ENCODE results near the gene MRPL48. TPM values are rescaled to one million over a fixed set of nuclear protein-coding genes. Genes with fewer than 3 reads are reported as not detected.

The MRPL48 gene
- total and polyA plus RNA-seq, 5 experiments from 2014 or later = 26.6 to 85.2 (median 73.9) TPM

GRCh38 chr11:73859671-73860070 lies 72.0 kb downstream of the MRPL48 start:
- ATAC-seq = no peak
- DNase-seq = no peak
- H3K4me1 Mint-ChIP-seq = peaks cover 0 to 2% (median 0%) of the 10 kb centered on the region in 4 donors
- no peaks in the 10 kb centered on the region for H3K9me3 Mint-ChIP-seq
- H3K27ac Mint-ChIP-seq = peak overlapping the region in 1 of 10 donors; percentile 60
- H3K4me3 Mint-ChIP-seq = no peak overlapping the region
- H3K27me3 Mint-ChIP-seq = no peaks in the 10 kb centered on the region
- H3K36me3 Mint-ChIP-seq = peaks cover 0 to 45% (median 19%) of the 10 kb centered on the region in 3 donors
- POLR2A ChIA-PET = no interaction called here

- POLR2A ChIA-PET = no interaction called here
- H3K9me3 Mint-ChIP-seq = no peaks in the 10 kb centered on the region
- no peak for ATAC-seq
- H3K4me3 Mint-ChIP-seq = no peak overlapping the region
- peaks cover 0 to 46% (median 19%) of the 10 kb centered on the region in 3 donors for H3K36me3 Mint-ChIP-seq
- peak overlapping the region in 2 of 10 donors; percentile 15 to 18 for H3K27ac Mint-ChIP-seq
- no peak for DNase-seq
- no peaks in the 10 kb centered on the region for H3K27me3 Mint-ChIP-seq
- peaks cover 0 to 2% (median 0%) of the 10 kb centered on the region in 4 donors for H3K4me1 Mint-ChIP-seq
Measured at GRCh38 chr11:73860202-73860601, 72.5 kb downstream of the MRPL48 start.

- ATAC-seq = no peak
- peaks cover 0 to 2% (median 0%) of the 10 kb centered on the region in 4 donors for H3K4me1 Mint-ChIP-seq
- POLR2A ChIA-PET = no interaction called here
- H3K36me3 Mint-ChIP-seq = peaks cover 0 to 54% (median 16%) of the 10 kb centered on the region in 3 donors
- H3K9me3 Mint-ChIP-seq = no peaks in the 10 kb centered on the region
- H3K4me3 Mint-ChIP-seq = no peak overlapping the region
- H3K27me3 Mint-ChIP-seq = no peaks in the 10 kb centered on the region
- DNase-seq = no peak
- H3K27ac Mint-ChIP-seq = peak overlapping the region in 2 of 10 donors; percentile 3 to 29
Measured at GRCh38 chr11:73862986-73863385, 75.3 kb downstream of the MRPL48 start.

- H3K4me3 Mint-ChIP-seq = no peak overlapping the region
- POLR2A ChIA-PET = interaction anchor here (1.0 kb wide), 1 partner anchor 78 kb away, joined by 3 read pairs; no protein-coding TSS in a partner anchor
Measured at GRCh38 chr11:73866095-73866579, 78.5 kb downstream of the MRPL48 start.

GRCh38 chr11:73866586-73866996 lies 78.9 kb downstream of the MRPL48 start:
- peaks cover 0 to 7% (median 0%) of the 10 kb centered on the region in 4 donors for H3K4me1 Mint-ChIP-seq
- DNase-seq = no peak
- H3K36me3 Mint-ChIP-seq = peaks cover 0 to 54% (median 5%) of the 10 kb centered on the region in 3 donors
- POLR2A ChIA-PET = interaction anchor here (1.0 kb wide), 1 partner anchor 78 kb away, joined by 3 read pairs; no protein-coding TSS in a partner anchor
- no peak for ATAC-seq
- no peaks in the 10 kb centered on the region for H3K9me3 Mint-ChIP-seq
- no peaks in the 10 kb centered on the region for H3K27me3 Mint-ChIP-seq
- H3K4me3 Mint-ChIP-seq = no peak overlapping the region
- peak overlapping the region in 2 of 10 donors; percentile 24 to 31 for H3K27ac Mint-ChIP-seq

More at GRCh38 chr11:73866095-73866579, 78.5 kb downstream of the MRPL48 start:
- no peak for ATAC-seq
- H3K27ac Mint-ChIP-seq = peak overlapping the region in 2 of 10 donors; percentile 8 to 29
- no peaks in the 10 kb centered on the region for H3K9me3 Mint-ChIP-seq
- H3K4me1 Mint-ChIP-seq = peaks cover 0 to 7% (median 0%) of the 10 kb centered on the region in 4 donors
- H3K27me3 Mint-ChIP-seq = no peaks in the 10 kb centered on the region
- H3K36me3 Mint-ChIP-seq = peaks cover 0 to 52% (median 5%) of the 10 kb centered on the region in 3 donors
- no peak for DNase-seq

GRCh38 chr11:73869332-73869949 lies 81.8 kb downstream of the MRPL48 start:
- POLR2A ChIA-PET = no interaction called here
- peaks cover 0 to 58% (median 3%) of the 10 kb centered on the region in 3 donors for H3K36me3 Mint-ChIP-seq

GRCh38 chr11:73870261-73870660 lies 82.6 kb downstream of the MRPL48 start:
- Mint-ChIP-seq H3K4me1 (peaks cover 6 to 28% (median 13%) of the 10 kb centered on the region in 4 donors), H3K9me3 (no peaks in the 10 kb centered on the region), H3K36me3 (peaks cover 0 to 57% (median 6%) of the 10 kb centered on the region in 3 donors), H3K27ac (peak overlapping the region in 5 of 10 donors; percentile 12 to 56 (median 13)), H3K27me3 (no peaks in the 10 kb centered on the region), H3K4me3 (no peak overlapping the region)
- POLR2A ChIA-PET = no interaction called here
- no peak for DNase-seq
- no peak for ATAC-seq

More at GRCh38 chr11:73869332-73869949, 81.8 kb downstream of the MRPL48 start:
- H3K4me3 Mint-ChIP-seq = no peak overlapping the region
- ATAC-seq (no peak), DNase-seq (no peak)
- no peaks in the 10 kb centered on the region for H3K27me3 Mint-ChIP-seq
- peak overlapping the region in 6 of 10 donors; percentile 40 to 82 (median 62) for H3K27ac Mint-ChIP-seq
- peaks cover under 1 to 21% (median 7%) of the 10 kb centered on the region in 4 donors for H3K4me1 Mint-ChIP-seq
- H3K9me3 Mint-ChIP-seq = no peaks in the 10 kb centered on the region

GRCh38 chr11:73872749-73873357 lies 85.2 kb downstream of the MRPL48 start:
- POLR2A ChIA-PET = interaction anchor here (0.7 to 0.9 kb wide), 2 partner anchors 21 to 112 kb away, joined by 3 to 4 read pairs; partner anchors contain the start of gene RAB6A
- H3K4me1 Mint-ChIP-seq = peaks cover 17 to 54% (median 37%) of the 10 kb centered on the region in 4 donors

GRCh38 chr11:73875380-73875779 lies 87.7 kb downstream of the MRPL48 start:
- H3K27ac Mint-ChIP-seq = peak overlapping the region; percentile 31 to 99 (median 98)
- peaks cover 0 to 50% (median 6%) of the 10 kb centered on the region in 3 donors for H3K36me3 Mint-ChIP-seq
- POLR2A ChIA-PET = no interaction called here
- DNase-seq (no peak), ATAC-seq (no peak)
- H3K4me1 Mint-ChIP-seq = peaks cover 18 to 49% (median 44%) of the 10 kb centered on the region in 4 donors
- H3K9me3 Mint-ChIP-seq = no peaks in the 10 kb centered on the region
- H3K4me3 Mint-ChIP-seq = peak overlapping the region; percentile 93 to 99 (median 98)
- H3K27me3 Mint-ChIP-seq = no peaks in the 10 kb centered on the region

More at GRCh38 chr11:73872749-73873357, 85.2 kb downstream of the MRPL48 start:
- Mint-ChIP-seq H3K4me3 (no peak overlapping the region), H3K27me3 (no peaks in the 10 kb centered on the region), H3K9me3 (no peaks in the 10 kb centered on the region), H3K36me3 (peaks cover 0 to 50% (median 6%) of the 10 kb centered on the region in 3 donors), H3K27ac (peak overlapping the region in 6 of 10 donors; percentile 19 to 93 (median 52))
- ATAC-seq = no peak
- DNase-seq = no peak

GRCh38 chr11:73875840-73876239 lies 88.2 kb downstream of the MRPL48 start:
- Mint-ChIP-seq H3K9me3 (no peaks in the 10 kb centered on the region), H3K27ac (peak overlapping the region; percentile 93 to 99 (median 98)), H3K4me3 (peak overlapping the region; percentile 93 to 99 (median 98)), H3K36me3 (peaks cover 0 to 46% (median 6%) of the 10 kb centered on the region in 3 donors), H3K27me3 (no peaks in the 10 kb centered on the region), H3K4me1 (peaks cover 18 to 49% (median 44%) of the 10 kb centered on the region in 4 donors)
- POLR2A ChIA-PET = no interaction called here
- ATAC-seq = no peak
- DNase-seq = no peak

GRCh38 chr11:73876424-73877310 lies 89.0 kb downstream of the MRPL48 start, which contains the start of the genes COA4 and PAAF1:
Gene COA4 (minus strand): TSS chr11:73876846. CDS start chr11:73873378, 3,468 bp downstream.
Gene PAAF1 (plus strand): TSS chr11:73876999. CDS start chr11:73877022, 23 bp downstream.
- POLR2A ChIA-PET = interaction anchor here (0.8 kb wide), 1 partner anchor 116 kb away, joined by 3 read pairs; the partner anchor contains the start of gene RAB6A
- no peaks in the 10 kb centered on the region for H3K9me3 Mint-ChIP-seq
- ATAC-seq = peak; percentile 96 to 97
- no peaks in the 10 kb centered on the region for H3K27me3 Mint-ChIP-seq
- H3K36me3 Mint-ChIP-seq = peaks cover 0 to 39% (median 6%) of the 10 kb centered on the region in 3 donors
- DNase-seq = peak; percentile 85 to 96 (median 92)
- peak within 1 kb of the TSS; percentile 93 to 99 (median 98) for H3K4me3 Mint-ChIP-seq
- peak within 1 kb of the TSS; percentile 93 to 99 (median 98) for H3K27ac Mint-ChIP-seq
- peaks cover 18 to 49% (median 44%) of the 10 kb centered on the region in 4 donors for H3K4me1 Mint-ChIP-seq

Measured in naive thymus-derived CD8-positive, alpha-beta T cell (primary cell).